Left kidney (tissue), 2 donors: ENCODE measurements around the gene CLSTN2. TPM values are rescaled to one million over a fixed set of nuclear protein-coding genes. Genes with fewer than 3 reads are reported as not detected.

Source experiments
- DNase-seq: peaks from one replicate; pipeline ENCODE4 v3.0.0-alpha.2; 2013
- polyA plus RNA-seq: library from polyadenylated mRNA; unstranded; fragments of 120-200 nt; gene quantifications from one replicate; pipeline ENCODE4 v1.2.1, GENCODE V29; 2013; ENCODE audit not compliant: insufficient read length

The CLSTN2 gene
- polyA plus RNA-seq, 1 donor, result 2.0 TPM

DNA sequence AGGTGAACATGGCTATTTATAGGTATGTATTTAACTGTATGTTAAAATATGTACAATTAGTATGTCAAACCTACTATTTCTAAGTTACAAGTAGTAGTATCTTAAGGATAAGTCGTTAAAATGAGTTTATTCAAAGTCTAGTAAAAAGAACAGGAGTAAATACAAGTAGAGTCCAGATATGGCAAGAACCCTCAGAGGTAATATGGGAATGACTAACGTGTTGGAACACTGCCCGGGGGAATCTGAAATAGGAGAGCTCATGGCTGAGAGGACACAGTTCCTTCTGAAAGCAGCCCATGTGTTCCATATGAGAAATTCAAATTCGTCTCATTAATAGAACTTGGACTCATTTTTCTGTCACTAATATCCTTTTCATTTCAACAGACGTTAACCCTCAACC lies 158.8 kb downstream of the CLSTN2 start:
- peak; percentile 79 for DNase-seq

DNA sequence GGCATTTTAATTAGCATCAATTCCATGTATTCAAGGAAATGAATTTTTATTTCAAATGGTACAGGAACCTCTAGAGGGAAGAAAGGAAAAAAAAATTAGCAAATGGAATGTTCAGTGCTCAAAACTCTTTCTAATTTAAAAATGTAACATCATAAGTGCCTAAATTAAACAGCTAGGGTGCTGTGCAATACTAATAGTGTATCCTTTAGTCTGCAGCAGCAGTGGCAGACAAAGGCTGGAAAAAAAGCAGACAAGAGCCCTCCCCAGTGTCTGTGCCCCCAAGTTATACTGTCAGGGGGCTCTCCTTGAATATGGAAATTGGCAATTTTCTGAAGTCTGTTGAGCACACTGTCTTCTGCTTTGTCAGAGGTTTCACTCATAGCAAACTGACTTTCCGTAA lies 159.5 kb downstream of the CLSTN2 start:
- no peak for DNase-seq

DNA sequence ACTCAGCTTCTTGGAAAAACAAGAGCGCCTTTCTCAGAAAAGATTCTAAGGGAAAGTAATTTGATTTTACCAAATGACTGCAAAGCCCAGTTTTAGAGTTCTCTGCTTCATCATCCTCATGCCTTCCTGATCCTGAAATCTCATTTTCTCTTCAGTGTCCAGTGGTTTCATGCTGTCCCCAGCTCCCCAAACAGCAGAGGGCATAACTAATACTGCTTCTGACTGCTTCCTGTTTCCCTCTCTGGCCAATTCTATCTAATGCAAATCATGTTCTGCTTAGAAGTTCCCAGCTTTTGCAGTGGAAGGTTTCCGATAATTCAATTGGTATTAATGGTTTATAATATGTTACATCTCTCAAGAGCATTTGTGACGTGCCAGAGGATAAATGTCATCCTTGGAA lies 161.1 kb downstream of the CLSTN2 start:
- no peak for DNase-seq

DNA sequence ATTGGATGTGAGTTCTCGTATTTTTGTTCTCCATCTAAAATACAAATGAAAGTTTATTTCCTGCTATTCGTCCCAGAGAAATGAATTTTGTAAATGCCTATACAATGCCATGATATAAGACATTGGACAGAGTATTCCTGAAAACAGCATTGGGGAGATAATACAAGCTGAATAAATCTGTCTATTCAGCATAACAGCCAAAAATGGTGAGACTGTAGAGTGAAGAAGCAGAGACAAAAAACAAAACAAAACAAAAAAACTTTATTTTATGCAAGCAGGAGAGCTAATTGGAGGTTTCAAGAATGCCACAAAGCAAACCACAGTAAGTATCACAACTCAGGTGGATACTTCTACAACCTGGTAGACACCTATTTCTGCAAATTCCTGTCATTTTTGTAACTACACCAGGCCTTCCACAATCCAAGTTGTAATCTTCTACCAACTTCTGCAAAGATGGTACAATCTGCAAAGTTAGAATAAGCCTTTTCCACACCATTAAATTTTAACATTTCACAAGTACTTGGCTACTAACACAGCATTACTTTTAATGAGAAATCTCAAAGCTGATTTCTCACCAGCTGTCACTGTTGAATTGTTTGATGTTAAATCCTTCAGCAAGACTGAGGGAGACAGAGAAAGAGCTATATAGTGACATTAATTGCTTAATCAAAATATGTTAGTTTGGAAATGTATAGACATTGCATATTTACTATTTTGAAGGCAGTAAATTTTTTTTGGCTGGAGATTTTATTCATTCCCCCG lies 163.1 kb downstream of the CLSTN2 start:
- no peak for DNase-seq

DNA sequence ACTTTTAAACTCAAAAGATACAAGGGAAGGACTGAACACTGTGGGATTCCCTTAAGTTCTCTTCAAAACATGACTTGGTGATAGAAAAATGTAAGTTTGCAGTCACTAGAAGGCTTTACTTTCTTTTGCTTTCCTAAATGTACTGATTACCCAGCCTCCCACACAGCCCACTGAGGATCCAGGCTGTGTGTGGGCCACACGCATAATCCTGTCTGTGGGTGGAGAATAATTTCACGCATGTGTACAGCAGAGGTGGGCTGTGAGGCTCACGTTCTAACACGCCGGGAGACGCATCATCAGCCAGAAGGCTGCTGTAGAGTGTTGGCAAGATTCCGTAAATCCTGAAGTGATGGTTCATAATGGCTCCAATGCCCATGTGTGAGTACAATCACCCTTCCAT lies 165.5 kb downstream of the CLSTN2 start:
- no peak for DNase-seq

DNA sequence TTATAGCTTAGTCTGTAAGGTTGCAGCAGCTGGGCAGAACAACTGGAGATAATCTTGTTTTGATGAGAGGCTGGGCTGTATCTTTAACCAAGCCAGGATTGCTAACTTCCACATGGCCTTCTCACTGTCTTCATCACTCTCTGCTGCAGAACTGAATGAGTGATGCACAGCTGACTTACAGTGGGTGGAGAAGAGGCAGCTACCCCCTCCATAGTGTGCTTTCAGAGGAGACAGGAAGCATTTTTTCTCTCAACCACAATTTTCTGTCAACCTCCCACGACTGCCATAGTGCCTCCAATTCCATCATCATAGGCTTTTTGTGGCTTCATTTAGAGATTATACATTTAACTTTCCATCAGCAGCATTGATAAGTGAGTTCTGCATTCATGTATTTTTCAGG lies 168.2 kb downstream of the CLSTN2 start:
- no peak for DNase-seq

DNA sequence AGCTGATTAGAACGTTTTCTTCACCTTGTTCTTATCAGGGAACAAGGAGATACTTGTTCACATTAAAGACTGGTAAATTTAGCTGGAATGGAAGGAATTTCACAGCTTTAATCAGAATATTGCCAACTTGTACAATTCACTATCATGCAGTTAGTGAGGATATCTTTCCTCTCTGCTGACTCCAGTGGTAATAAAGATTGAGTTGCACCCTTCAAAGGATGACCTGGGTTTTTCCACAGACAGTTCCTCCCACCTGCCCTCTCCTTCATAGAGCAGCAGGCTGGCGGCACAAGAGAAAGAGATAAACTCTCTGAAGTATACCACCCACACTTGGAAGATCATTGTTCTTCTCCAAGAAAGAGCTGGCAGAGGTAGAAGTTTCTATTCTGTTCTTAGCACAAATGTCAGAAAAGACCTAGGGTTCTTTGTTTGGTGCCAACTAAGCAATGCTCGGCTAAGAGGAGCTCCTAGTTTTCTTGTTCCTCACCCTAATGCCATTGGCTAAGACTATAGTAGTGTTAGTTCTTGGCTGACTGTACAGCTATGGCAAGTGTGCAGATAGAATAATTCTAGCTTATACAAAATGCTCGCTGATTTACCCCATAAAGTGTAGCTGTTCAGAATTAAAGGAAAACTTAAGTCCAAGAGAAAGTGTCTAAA lies 169.1 kb downstream of the CLSTN2 start:
- DNase-seq, result no peak

DNA sequence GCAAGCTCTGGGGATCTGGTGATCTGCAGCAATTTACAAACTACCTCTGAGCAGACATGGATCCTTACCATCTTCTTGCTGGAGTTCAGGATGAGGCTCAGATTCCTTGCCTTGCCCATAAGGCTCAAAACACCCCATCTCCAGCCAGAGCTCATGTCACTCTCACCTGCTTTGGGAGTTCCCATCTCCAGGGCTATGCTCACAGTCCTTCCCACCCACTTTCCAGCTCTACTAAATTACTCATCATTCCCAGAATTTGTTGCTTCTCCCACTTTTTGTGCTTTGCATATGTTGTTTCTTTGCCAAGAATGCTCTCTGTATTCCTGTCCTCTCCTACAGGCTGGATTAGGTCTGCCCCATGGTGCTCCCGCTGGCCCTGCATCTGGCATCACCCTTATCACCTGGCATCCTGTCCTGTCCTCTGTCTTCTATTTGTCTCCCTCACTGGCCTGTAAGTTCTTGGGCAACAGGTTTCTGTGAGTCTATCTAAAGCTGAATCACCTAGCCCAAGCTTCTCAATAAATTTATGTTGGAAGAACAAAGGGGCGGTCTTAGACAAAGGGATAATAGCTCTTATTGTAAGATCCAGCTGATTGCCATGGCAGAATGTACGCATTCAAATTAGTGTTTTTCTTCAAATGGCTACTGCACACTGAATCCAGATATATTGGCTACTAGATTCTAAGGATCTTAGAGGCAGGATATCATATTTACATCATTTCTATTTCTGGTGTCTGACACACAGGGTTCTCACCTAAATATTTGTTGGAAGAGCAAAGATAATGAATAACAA lies 179.2 kb downstream of the CLSTN2 start:
- DNase-seq, result no peak

DNA sequence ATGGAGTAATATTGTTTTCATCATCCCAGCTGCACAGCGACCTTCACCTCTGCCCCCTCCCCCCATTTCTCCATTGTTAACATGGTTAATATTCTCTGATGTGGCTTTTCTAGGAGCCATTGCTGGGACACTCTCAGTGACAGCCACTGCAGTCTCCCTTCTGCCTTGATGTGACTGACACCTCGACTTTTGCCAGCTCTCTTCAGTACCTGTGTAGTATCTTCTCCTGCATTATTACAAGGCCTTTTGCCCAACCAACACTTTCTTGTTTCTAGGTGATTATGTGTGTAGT lies 179.8 kb downstream of the CLSTN2 start:
- no peak for DNase-seq

DNA sequence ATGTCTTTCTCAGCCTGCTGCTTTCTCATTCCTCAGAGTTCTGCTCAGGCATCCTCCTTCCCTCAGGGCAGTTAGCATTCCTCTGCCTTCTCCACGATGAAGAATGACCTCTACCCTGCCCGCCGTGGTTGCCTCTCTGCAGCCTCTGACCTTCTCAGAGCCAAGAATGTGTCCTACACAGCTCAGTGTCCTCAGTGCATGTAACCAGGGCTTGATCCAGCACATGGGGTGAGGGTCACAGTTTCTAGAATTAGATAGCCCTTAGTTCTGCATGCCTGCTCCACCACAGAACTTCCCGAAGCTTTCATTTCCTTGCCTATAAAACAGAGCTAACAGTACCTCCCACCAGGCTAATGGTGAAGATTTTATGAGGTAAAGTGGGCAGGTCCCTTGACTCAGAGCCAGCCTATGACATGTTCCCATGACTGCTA lies 182.1 kb downstream of the CLSTN2 start:
- DNase-seq, result peak; percentile 44

DNA sequence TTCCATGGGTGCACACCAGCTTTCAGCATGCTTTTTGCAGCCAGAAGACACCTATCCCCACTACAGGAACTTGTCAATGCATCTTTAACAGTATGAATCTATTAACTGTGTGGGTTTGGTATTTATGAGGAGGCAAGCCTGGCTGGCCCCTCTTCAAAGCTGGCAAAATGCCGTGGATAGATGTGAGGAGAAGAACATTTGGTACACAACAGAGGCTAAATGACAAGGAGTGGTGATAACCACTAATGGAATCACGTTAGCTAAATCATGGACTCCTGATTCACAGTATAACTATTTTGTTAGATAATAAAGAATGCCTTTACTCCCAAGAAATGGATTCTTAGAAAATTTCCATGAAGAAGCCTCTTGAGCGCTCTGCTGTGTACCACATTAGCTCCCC lies 187.2 kb downstream of the CLSTN2 start:
- DNase-seq, result no peak

DNA sequence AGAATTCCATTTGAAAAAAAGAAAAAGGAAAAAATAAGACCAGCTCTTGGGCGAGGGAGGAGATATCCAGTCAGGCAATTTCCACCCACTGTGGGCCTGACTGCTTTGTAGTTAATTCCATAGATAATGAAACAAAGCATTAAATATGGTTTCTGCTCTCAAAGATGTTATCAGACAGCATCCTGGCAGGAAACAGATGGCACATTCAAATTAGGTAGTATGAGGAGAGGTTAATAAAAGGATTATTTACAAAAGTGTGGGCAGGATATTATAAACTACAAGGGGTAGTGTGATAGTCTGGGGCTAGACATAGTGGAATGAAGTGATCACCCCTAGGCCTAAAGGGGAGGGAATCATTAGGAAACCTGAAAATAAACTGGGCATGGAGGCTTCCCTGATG lies 193.2 kb downstream of the CLSTN2 start:
- DNase-seq, result no peak

DNA sequence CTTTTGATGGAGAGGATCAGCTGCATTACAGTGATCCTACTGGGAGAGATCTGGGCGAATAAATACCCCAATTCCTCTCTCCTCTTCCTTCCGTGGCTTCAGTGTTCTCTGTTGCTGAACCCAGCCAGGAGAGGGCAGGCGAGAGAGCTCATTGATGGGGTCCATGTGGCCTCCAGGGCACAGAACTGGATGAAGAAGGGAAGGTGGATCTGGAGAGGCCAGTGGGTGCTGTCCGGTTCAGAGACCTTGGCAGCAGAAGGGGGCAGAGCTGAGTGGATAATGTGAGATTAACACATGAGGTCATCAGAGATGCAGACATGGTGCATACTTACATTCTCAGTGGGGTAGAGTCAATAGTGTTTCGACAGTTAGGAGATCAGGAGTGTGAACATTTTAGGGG lies 193.6 kb downstream of the CLSTN2 start:
- no peak for DNase-seq

DNA sequence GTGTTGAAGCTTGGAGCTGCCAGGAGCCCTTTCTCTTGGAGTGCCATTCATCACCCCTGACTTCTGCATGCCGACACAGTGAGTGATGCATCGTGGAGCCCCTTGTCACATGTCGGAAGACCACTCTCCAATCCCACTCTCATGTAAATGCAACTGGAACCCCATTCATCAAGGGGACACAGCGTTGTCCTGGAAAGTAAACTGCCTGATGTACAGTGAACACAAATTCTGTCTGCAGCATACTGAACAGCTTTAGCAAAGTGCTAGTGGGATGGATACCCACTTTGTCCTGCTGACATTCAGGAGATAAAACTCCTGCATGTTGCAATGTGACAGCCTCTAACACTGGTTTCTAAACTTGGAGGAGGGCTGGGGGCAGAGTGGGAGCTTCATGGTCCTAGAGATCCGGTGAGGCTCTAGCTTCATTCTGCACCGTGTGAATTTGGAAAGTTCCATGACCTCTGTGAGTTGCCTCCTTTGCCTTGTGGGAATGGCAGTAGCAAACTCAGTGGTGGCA lies 194.8 kb downstream of the CLSTN2 start:
- no peak for DNase-seq

DNA sequence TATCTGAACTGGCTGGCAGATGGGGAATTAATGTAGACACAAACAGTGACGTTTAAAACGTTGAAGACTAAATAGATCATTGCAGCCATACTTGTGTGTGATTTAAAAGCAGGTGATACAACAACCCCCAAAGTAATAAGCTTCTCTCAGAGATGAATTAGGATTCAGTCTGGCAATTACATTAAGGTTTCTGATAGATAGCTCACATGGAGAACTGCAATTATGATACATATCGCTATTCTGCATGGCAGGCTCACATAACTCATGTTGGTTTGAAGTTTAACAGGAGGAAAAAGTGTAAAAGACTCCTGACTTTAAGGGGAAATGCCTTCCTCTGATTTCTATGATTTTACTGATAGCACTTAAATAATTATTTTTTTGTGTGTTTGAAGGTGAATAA lies 196.9 kb downstream of the CLSTN2 start:
- no peak for DNase-seq

DNA sequence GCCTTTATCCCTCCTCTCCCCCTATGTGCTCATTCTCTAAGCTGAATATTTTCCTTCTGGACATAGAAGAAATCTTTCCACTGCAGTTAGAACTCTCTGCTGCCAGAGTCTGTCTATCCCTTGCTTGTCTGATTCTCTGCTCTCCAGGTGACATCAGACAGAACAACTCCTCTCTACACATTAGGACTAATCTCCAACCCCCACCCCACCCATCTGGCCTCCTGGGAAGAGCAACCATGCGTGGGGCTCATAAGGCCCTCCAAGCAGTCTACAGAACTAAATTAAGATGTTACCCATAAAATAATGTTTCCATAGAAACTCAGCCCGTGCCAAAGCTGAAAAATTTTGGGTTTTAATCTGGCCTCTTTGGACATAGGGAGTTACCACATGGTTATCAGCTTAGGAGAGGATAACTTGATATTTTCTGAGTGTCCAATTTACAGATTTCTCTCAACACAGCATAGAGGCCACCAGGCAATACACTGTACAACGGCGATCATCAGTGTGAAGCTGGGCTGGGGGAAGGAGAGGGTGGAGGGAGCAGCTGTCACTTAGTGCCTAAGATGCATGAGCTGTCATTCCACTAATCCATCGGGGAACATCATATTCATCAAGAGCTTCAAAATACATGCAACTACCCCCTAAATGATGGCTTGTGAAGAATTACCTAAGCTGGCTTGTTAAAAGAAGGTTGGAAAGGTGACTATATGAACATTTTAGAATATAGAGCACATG lies 199.4 kb downstream of the CLSTN2 start:
- DNase-seq, result no peak

DNA sequence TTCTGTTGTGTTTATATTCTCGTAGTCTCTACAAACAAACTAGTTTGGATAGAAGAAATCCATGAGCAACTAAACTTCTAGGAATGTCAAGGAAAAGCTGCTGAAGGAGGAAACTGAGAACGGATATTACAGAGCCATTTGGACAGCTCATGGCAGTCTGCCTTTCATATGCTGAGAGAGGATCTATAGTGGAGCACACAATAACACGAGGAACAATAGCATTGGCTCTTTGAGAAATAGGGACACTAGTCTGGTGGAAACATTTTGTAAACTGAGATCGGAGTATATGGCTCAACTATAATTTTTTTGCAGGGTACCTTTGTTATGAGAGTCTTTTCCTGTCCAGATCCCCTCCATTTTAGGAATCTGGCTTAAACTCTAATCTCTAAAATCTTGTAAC lies 200.5 kb downstream of the CLSTN2 start:
- DNase-seq, result no peak

DNA sequence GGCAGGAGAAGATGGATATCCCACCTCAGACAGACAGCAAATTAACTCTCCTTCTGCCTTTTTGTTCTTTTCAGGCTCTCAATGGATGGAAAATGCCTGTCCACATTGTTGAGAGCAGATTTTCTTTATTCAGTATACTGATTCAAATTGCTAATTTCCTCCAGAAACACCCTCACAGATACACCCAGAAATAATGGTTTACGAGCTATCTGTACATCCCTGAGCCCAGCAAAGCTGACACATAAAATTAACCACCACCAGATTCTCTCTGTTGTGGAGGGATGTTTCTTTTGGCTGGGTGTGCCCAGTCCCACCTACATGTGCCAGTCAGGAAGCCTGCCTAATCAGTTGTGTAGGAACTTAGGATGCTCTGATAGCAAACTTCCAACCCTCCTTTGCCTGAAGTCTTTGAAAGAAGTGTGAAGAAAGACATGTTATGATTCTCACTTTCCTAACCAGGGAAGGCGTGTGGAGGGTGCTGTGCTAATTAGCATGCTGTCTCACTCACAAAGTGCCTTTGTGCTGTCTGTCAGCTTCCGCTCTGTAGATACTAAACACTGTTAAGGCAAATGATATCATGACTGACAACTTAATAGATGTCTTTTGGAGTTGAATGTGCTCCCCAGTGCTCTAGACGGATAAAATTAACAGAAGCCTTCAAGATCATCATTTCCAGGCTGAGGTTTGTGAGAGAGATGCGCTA lies 208.5 kb downstream of the CLSTN2 start:
- DNase-seq, result no peak

DNA sequence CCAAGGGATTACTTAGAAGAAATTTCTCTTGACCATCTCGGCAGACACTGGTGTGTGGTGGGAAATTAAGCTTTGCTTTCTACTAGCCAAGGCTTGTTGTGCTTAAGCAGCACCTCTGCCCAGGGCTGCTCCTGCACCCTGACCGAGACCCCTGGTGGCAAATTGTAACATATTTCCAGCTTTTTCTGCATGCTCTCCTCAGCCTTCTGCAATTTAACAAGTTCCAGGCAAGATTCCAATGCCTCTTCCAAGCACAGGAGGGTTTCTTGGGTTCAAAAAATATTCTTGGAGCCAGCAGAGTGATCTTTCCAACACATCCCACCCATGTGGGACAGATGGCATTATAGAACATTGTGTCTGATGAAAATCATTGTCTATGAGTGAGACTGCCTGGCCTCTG lies 210.5 kb downstream of the CLSTN2 start:
- no peak for DNase-seq

DNA sequence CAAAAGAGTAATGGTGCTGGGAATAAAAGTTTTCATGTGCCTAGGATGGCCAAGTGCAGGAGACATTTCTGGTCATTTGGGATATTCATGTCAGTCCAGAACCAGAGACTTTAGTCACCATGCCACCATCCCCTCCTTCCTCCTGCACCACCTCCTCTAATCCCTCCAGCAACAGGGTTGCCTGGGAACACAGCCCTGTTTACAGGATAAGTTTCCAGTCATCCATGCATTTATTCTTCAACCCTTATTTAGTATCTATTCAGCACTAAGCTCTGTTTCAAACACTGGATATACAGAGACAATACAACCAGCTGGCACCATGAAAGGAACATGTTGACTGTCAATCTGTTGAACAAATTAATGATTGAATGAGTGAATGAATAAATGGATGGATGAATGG lies 211.7 kb downstream of the CLSTN2 start:
- DNase-seq, result no peak

DNA sequence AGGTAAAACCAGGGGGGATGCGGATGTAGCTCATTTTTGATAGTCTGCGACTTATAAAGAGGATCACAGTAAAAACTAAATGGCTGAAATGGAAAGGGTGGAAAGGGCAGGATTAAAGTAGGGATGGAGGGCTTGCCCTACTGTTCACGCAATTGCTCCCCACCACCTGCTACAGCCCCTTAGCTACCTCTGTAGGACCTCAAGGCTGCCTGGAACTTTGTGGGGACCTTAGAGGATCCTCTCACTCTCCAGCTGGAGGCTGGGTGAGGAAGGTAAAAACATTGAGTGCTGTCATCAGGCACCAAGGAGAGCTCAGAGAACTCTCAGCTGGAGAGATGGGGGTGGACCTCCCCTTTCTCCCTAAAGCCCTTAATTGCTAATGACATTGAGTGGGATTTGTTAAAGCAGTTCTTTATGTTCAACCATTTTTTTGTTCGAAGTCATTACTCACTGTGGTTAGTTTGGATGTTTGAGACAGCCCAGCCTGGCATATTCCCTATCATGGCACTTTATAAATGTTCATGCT lies 213.0 kb downstream of the CLSTN2 start:
- no peak for DNase-seq
